MM.1S (cell line): ENCODE results near the gene NPHS1.
A peak's percentile ranks its signal among the peaks of the same experiment; 100 is the strongest.

Experiments
- DNase-seq: peaks from one replicate; pipeline ENCODE4 v3.0.0-alpha.2; 2015
- H2AFZ ChIP-seq: fragments of 300-600 bp; sonication (generic); 2 replicates; pipeline ENCODE4 v1.6.0; 2016; ENCODE audit warnings: antibody characterized with exemption, low read length
- H3F3A ChIP-seq: fragments of 300-600 bp; sonication (generic); 2 replicates; pipeline ENCODE4 v1.6.1; 2016; ENCODE audit warnings: mild to moderate bottlenecking, antibody characterized with exemption, low read length, moderate library complexity, mixed read lengths; ENCODE audit not compliant: insufficient read depth
- H3K27ac ChIP-seq: fragments of 300-600 bp; sonication (generic); 2 replicates; pipeline ENCODE4 v1.5.1; 2016; ENCODE audit warnings: mild to moderate bottlenecking, low read length
- H3K27me3 ChIP-seq: fragments of 300-600 bp; sonication (generic); replicated peaks from 2 replicates; pipeline ENCODE4 v1.6.0; 2016; ENCODE audit warnings: low read length; ENCODE audit not compliant: insufficient read depth
- H3K36me3 ChIP-seq: fragments of 300-600 bp; sonication (generic); replicated peaks from 2 replicates; pipeline ENCODE4 v1.6.1; 2016; ENCODE audit warnings: mild to moderate bottlenecking, low read length, mixed read lengths; ENCODE audit not compliant: insufficient read depth
- H3K4me1 ChIP-seq: fragments of 300-600 bp; sonication (generic); 2 replicates; pipeline ENCODE4 v1.6.1; 2016; ENCODE audit warnings: low read length, mixed read lengths
- H3K4me2 ChIP-seq: fragments of 300-600 bp; sonication (generic); 2 replicates; pipeline ENCODE4 v1.6.0; 2016; ENCODE audit warnings: low read depth, low read length
- H3K4me3 ChIP-seq: fragments of 300-600 bp; sonication (generic); 2 replicates; pipeline ENCODE4 v1.5.1; 2016; ENCODE audit warnings: low read length, mixed read lengths
- H3K79me2 ChIP-seq: fragments of 300-600 bp; sonication (generic); 2 replicates; pipeline ENCODE4 v1.6.1; 2016; ENCODE audit warnings: mixed run types, low read length, mixed read lengths
- H3K9ac ChIP-seq: fragments of 300-600 bp; sonication (generic); 2 replicates; pipeline ENCODE4 v1.6.1; 2016; ENCODE audit warnings: low read length, mixed read lengths
- H3K9me2 ChIP-seq: fragments of 300-600 bp; sonication (generic); replicated peaks from 2 replicates; pipeline ENCODE4 v1.6.1; 2016; ENCODE audit warnings: mild to moderate bottlenecking, low read length, mixed read lengths; ENCODE audit not compliant: insufficient read depth
- H3K9me3 ChIP-seq: fragments of 300-600 bp; sonication (generic); replicated peaks from 2 replicates; pipeline ENCODE4 v1.6.1; 2016; ENCODE audit warnings: mild to moderate bottlenecking, low read length, mixed read lengths; ENCODE audit not compliant: insufficient read depth
- H4K20me1 ChIP-seq: fragments of 300-600 bp; sonication (generic); 2 replicates; pipeline ENCODE4 v1.6.1; 2016; ENCODE audit warnings: mild to moderate bottlenecking, low read length, moderate library complexity, mixed read lengths; ENCODE audit not compliant: insufficient read depth
- EZH2 ChIP-seq: fragments of 300-600 bp; sonication (generic); optimal IDR thresholded peaks from 2 replicates; pipeline ENCODE3; 2017; ENCODE audit warnings: low read depth, mild to moderate bottlenecking, antibody characterized with exemption, low read length, mixed read lengths
- EZH2phosphoT487 ChIP-seq: fragments of 300-600 bp; sonication (generic); IDR thresholded peaks from 2 replicates; pipeline ENCODE4 v1.6.1; 2018; ENCODE audit warnings: antibody characterized with exemption, low read length
- TF ChIP-seq, protein P1 (sequence below): fragments of 300-600 bp; sonication (generic); IDR thresholded peaks from 2 replicates; pipeline ENCODE4 v1.5.1; 2016; ENCODE audit warnings: antibody characterized with exemption, low read length, mixed read lengths

The NPHS1 gene

DNA sequence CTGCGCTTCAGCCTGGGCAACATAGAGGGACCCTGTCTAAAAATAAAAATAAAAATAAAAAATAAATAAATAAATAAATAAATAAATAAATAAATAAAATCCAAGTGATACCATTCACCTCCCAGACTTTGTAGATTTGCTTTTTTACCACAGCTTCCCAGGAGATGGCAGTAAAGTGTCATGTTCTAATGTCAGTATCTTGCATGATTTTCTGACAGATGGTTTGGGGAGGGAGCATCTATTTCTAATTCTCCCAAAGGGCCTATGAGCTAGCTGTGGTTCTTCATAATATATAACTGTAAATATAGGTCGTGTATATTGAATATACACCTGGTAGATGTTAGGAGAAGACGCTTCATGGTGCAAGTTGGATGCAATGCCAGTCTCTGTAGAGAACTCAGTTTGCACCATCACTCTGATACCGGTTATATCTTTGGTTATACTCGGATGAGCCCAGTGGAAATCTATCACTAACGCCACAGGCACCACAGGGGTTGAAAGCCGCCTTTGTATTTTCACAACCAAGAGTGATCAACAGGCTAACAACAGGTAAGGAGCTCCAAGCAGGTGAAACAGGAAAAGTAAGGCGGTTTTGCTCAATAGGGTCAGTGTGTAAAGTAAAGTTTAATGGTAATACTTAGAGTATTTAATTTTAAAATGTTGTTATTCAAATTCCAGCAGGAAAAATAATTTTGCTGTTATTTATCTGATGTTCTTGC, 30.0 kb upstream of the NPHS1 start:
- H3K27me3 ChIP-seq, result peaks cover 30% of the 10 kb centered on the region
- no peak overlapping the region for H3K27ac ChIP-seq
- DNase-seq, result peak; percentile 51
- no peaks in the 10 kb centered on the region for H3K9me2 ChIP-seq
- no peaks in the 10 kb centered on the region for H3K79me2 ChIP-seq
- no peak overlapping the region for H2AFZ ChIP-seq
- H3K36me3 ChIP-seq, result no peaks in the 10 kb centered on the region
- H3K9me3 ChIP-seq, result no peaks in the 10 kb centered on the region
- no peak overlapping the region for H3K4me2 ChIP-seq
- TF ChIP-seq, protein P1, sequence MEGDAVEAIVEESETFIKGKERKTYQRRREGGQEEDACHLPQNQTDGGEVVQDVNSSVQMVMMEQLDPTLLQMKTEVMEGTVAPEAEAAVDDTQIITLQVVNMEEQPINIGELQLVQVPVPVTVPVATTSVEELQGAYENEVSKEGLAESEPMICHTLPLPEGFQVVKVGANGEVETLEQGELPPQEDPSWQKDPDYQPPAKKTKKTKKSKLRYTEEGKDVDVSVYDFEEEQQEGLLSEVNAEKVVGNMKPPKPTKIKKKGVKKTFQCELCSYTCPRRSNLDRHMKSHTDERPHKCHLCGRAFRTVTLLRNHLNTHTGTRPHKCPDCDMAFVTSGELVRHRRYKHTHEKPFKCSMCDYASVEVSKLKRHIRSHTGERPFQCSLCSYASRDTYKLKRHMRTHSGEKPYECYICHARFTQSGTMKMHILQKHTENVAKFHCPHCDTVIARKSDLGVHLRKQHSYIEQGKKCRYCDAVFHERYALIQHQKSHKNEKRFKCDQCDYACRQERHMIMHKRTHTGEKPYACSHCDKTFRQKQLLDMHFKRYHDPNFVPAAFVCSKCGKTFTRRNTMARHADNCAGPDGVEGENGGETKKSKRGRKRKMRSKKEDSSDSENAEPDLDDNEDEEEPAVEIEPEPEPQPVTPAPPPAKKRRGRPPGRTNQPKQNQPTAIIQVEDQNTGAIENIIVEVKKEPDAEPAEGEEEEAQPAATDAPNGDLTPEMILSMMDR, result peak; percentile 37
- TF ChIP-seq EZH2phosphoT487 (no peak), EZH2 (no peak)
- no peaks in the 10 kb centered on the region for H4K20me1 ChIP-seq
- H3F3A ChIP-seq, result no peaks in the 10 kb centered on the region
- no peak overlapping the region for H3K4me3 ChIP-seq
- H3K4me1 ChIP-seq, result 0 out of 2 replicates have a peak, but pooled peaks cover 3% of the 10 kb centered on the region
- H3K9ac ChIP-seq, result no peak overlapping the region

DNA sequence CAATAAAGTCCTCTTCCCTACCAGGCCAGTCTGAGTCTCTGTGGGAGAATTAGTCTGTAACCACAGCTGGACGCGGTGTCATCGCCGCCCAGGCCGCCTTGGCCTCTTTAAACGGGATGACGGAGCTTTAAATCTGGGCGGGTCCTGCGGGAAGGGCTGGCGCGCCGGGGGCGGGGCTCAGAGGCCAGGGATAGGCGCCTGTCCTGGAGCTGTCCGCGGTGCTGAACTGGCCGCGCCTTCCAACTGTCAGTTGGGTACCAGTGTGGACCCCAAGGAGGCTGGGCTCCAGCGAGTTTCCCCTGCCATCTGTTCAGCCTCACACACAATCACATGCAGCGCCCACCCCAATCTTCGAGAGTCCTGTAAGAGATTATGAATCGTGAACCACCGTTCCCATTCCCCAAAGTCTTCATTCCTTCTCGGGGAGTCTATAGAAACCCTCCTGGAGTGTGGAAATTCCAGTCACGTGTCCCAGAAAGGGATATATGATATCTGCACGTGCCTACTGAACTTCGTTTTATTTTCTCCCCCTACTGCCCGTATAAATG, 27.5 kb upstream of the NPHS1 start:
- peak overlapping the region; percentile 54 for H3K4me2 ChIP-seq
- DNase-seq, result peak; percentile 81
- no peak overlapping the region for H2AFZ ChIP-seq
- no peaks in the 10 kb centered on the region for H3K9me3 ChIP-seq
- no peaks in the 10 kb centered on the region for H4K20me1 ChIP-seq
- no peak overlapping the region for H3K9ac ChIP-seq
- no peak overlapping the region for H3K27ac ChIP-seq
- no peaks in the 10 kb centered on the region for H3K9me2 ChIP-seq
- peaks cover 52% of the 10 kb centered on the region for H3K27me3 ChIP-seq
- no peaks in the 10 kb centered on the region for H3K79me2 ChIP-seq
- TF ChIP-seq EZH2 (no peak), EZH2phosphoT487 (no peak)
- TF ChIP-seq, protein P1, result no peak
- no peaks in the 10 kb centered on the region for H3K36me3 ChIP-seq
- H3K4me3 ChIP-seq, result no peak overlapping the region
- 0 out of 2 replicates have a peak, but pooled peaks cover 3% of the 10 kb centered on the region for H3K4me1 ChIP-seq
- no peaks in the 10 kb centered on the region for H3F3A ChIP-seq

DNA sequence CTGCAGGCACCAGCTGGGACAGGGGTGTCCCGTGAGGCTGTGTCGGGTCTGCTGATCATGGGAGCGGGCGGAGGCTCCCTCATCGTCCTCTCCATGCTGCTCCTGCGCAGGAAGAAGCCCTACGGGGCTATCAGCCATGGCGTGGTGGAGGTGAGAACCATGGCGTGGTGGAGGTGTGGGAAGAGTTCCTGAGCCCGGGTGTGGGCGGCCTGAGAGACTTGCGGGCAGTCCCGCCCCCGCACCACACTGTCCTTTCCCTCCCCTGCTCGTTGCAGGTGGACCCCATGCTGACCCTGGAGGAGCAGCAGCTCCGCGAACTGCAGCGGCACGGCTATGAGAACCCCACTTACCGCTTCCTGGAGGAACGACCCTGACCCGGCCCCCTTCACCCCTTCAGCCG, 26.8 kb upstream of the NPHS1 start:
- no peaks in the 10 kb centered on the region for H3K36me3 ChIP-seq
- H3K79me2 ChIP-seq, result no peaks in the 10 kb centered on the region
- H3K4me2 ChIP-seq, result no peak overlapping the region
- H2AFZ ChIP-seq, result no peak overlapping the region
- H3K27ac ChIP-seq, result no peak overlapping the region
- H3K4me1 ChIP-seq, result 0 out of 2 replicates have a peak, but pooled peaks cover 3% of the 10 kb centered on the region
- DNase-seq, result no peak
- TF ChIP-seq EZH2phosphoT487 (no peak), EZH2 (no peak)
- TF ChIP-seq, protein P1, result no peak
- H3F3A ChIP-seq, result no peaks in the 10 kb centered on the region
- H3K9me3 ChIP-seq, result no peaks in the 10 kb centered on the region
- no peaks in the 10 kb centered on the region for H3K9me2 ChIP-seq
- no peaks in the 10 kb centered on the region for H4K20me1 ChIP-seq
- H3K4me3 ChIP-seq, result no peak overlapping the region
- no peak overlapping the region for H3K9ac ChIP-seq
- peaks cover 60% of the 10 kb centered on the region for H3K27me3 ChIP-seq
